Erythroblast (primary cell): Measurements from ENCODE around the gene NHLRC4.

ENCODE experiments used
- GATA1 ChIP-seq: IDR thresholded peaks from 2 replicates; pipeline ENCODE4 v1.6.1; 2011; ENCODE audit warnings: low read depth, mild to moderate bottlenecking, control low read depth, low read length, moderate library complexity
- POLR2A ChIP-seq: IDR thresholded peaks from 2 replicates; pipeline ENCODE4 v1.6.1; 2011; ENCODE audit warnings: mild to moderate bottlenecking, low read length

GRCh38 chr16:518858-519257 lies 47.9 kb upstream of the NHLRC4 start:
- no peak for TF ChIP-seq POLR2A
- TF ChIP-seq GATA1 = no peak
